ENCODE results near the gene PTPRA. TPM values are rescaled to one million over a fixed set of nuclear protein-coding genes. Genes with fewer than 3 reads are reported as not detected.

PTPRA gene
- total RNA-seq, 6 experiments from 2014 or later, result 15.7 to 22.1 (median 18.6) TPM

DNA sequence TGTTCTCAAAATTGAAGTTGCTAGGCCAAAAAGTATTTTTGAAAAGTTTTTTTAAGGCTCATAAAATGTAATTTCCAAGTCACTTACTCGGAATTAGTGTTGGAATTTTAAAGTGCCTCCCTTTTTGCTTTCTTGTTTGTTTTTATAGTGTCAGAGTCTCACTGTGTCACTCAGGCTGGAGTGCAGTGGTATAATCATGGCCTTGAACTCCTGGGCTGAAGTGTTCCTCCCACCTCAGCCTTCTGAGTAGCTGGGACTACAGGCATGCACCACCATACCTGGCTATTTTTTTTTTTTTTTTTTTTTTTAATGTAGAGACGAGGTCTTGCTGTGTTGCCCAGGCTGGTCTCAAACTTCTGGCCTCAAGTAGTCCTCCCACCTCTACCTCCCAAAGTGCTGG is 130.1 kb downstream of the PTPRA start:
- 50% methylated on average over 1 of the region's 2 CpGs for WGBS (ENCODE audit: insufficient coverage, low coverage, low lambda C conversion rate, missing lambda C conversion rate)
- ATAC-seq (no peak), DNase-seq (no peak)
- no peak overlapping the region for H3K27ac ChIP-seq
- no peaks in the 10 kb centered on the region for H3K9me3 ChIP-seq
- no peak for TF ChIP-seq POLR2A (IDR thresholded peaks at IDR 0.05)
- TF ChIP-seq, protein P1, sequence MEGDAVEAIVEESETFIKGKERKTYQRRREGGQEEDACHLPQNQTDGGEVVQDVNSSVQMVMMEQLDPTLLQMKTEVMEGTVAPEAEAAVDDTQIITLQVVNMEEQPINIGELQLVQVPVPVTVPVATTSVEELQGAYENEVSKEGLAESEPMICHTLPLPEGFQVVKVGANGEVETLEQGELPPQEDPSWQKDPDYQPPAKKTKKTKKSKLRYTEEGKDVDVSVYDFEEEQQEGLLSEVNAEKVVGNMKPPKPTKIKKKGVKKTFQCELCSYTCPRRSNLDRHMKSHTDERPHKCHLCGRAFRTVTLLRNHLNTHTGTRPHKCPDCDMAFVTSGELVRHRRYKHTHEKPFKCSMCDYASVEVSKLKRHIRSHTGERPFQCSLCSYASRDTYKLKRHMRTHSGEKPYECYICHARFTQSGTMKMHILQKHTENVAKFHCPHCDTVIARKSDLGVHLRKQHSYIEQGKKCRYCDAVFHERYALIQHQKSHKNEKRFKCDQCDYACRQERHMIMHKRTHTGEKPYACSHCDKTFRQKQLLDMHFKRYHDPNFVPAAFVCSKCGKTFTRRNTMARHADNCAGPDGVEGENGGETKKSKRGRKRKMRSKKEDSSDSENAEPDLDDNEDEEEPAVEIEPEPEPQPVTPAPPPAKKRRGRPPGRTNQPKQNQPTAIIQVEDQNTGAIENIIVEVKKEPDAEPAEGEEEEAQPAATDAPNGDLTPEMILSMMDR (IDR thresholded peaks at IDR 0.05), result no peak
- H3K4me3 ChIP-seq, result no peak overlapping the region
- intact Hi-C loops (cut with DNase I), result no loop called here
- H3K4me1 ChIP-seq, result no peaks in the 10 kb centered on the region
- peaks cover 0 to 17% (median 3%) of the 10 kb centered on the region in 4 donors for H3K36me3 ChIP-seq
- H3K27me3 ChIP-seq, result no peaks in the 10 kb centered on the region

DNA sequence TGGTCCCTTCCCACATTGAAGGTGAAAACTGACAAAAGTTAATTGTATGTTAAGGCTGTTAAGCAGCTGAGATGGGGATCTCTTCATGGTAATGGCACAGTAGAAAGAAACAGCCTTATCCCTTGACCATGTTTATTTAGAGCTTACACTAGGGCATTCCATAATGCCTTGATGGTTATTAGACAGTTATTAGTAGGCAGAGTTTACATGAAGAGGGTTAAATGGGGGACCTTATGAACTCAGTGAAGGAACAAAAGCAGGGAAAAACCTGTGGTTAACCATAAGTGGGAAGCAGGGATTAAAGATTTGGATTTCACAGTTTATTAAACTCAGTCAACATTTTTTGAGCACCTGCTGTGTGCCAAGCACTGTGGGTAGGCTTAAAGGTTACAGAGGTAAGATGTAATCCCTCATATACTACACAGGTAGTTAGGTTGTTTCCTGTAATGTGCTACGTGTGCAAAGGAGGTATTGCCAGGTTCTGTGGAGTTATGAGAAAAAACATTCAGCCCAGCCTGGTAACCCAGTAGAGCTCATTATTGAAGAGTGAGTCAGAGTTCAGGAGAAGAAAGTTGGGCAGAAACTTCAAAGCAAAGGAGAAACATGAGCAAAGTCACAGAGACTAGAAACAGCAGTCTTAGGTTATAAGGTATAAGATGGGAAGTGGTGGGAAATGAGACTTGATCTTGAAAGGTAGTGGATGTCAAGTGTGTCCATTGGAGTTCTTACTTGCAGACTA is 137.9 kb downstream of the PTPRA start:
- peaks cover 0 to 10% (median 3%) of the 10 kb centered on the region in 4 donors for H3K36me3 ChIP-seq
- no peaks in the 10 kb centered on the region for H3K27me3 ChIP-seq
- intact Hi-C loops (cut with DNase I), result no loop called here
- H3K4me1 ChIP-seq, result no peaks in the 10 kb centered on the region
- no peak overlapping the region for H3K4me3 ChIP-seq
- TF ChIP-seq, protein P1 (IDR thresholded peaks at IDR 0.05), result no peak
- no peak for TF ChIP-seq POLR2A (IDR thresholded peaks at IDR 0.05)
- DNase-seq (no peak), ATAC-seq (no peak)
- WGBS (ENCODE audit: insufficient coverage, low coverage, low lambda C conversion rate, missing lambda C conversion rate), result 87% methylated on average over 1 of the region's 1 CpG
- H3K9me3 ChIP-seq, result no peaks in the 10 kb centered on the region
- H3K27ac ChIP-seq, result no peak overlapping the region

DNA sequence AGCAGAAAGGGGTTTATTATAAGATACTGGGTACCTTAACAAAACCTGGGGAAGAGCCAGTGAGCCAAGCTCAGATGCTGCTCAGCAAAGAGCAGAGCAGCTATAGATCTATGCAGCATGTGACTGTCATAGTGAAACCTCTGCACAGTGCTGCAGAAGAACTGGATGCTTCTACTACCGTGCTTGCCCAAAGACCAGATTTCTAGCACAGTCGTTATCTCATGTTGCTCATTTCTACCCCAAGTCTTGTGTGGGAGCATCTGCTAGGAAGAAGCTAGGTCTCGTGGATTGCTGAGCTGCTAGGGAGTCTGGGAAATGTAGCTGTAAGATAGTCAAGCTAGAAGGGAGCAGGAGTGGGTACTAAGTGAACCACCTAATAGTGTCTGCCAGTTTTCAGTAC is 138.5 kb downstream of the PTPRA start:
- no peaks in the 10 kb centered on the region for H3K9me3 ChIP-seq
- H3K27me3 ChIP-seq, result no peaks in the 10 kb centered on the region
- DNase-seq, result no peak

DNA sequence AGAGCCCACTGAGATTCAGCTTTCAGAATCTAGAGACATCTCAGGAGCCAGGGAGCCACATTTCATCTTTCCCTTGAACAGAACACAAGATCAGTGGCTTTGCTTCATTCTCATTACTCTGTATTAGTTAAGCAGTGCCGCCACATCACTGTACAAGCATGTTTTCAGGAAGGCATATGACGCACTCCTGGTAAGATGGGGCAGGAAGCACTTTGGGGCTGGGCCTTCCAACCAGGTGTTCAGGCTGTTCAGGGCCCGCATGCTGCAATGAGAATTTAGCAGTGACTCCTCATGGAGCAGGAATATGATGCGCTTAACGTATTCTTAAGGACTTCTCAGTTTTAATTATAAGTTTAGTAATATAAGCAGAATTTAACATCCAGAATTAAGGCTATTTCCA is 140.5 kb downstream of the PTPRA start:
- ATAC-seq, result no peak
- Histone ChIP-seq H3K27me3 (no peaks in the 10 kb centered on the region), H3K9me3 (no peaks in the 10 kb centered on the region), H3K27ac (no peak overlapping the region), H3K4me3 (no peak overlapping the region), H3K36me3 (peaks cover 0 to 6% (median 4%) of the 10 kb centered on the region in 4 donors), H3K4me1 (no peaks in the 10 kb centered on the region)
- TF ChIP-seq, protein P1 (IDR thresholded peaks at IDR 0.05), result no peak
- no peak for TF ChIP-seq POLR2A (IDR thresholded peaks at IDR 0.05)
- no peak for DNase-seq
- intact Hi-C loops (cut with DNase I), result no loop called here
- 100% methylated on average over 5 of the region's 5 CpGs for WGBS (ENCODE audit: insufficient coverage, low coverage, low lambda C conversion rate, missing lambda C conversion rate)

More for the DNA sequence above, 138.5 kb downstream of the PTPRA start:
- ATAC-seq, result no peak
- no peak for TF ChIP-seq POLR2A (IDR thresholded peaks at IDR 0.05)
- TF ChIP-seq, protein P1 (IDR thresholded peaks at IDR 0.05), result no peak
- Histone ChIP-seq H3K27ac (no peak overlapping the region), H3K4me1 (no peaks in the 10 kb centered on the region), H3K4me3 (no peak overlapping the region), H3K36me3 (peaks cover 0 to 7% (median under 1%) of the 10 kb centered on the region in 4 donors)
- intact Hi-C loops (cut with DNase I), result no loop called here
- 74% methylated on average over 3 of the region's 3 CpGs for WGBS (ENCODE audit: insufficient coverage, low coverage, low lambda C conversion rate, missing lambda C conversion rate)

Measured in right lobe of liver (tissue), 6 donors.